AG04449 (cell line): Measurements from ENCODE around the gene ADRA2B.

Source experiments
- CTCF ChIA-PET: fragments of 350-600 bp; formaldehyde crosslinking; extraction: SDS; loops from one replicate; lab custom pipeline; 2021; ENCODE audit warnings: antibody characterized with exemption; lab: Yijun Ruan, JAX
- POLR2A ChIA-PET: fragments of 400-600, 350-600 bp; formaldehyde crosslinking; extraction: SDS; loops from one replicate; lab custom pipeline; 2020; ENCODE audit warnings: antibody characterized with exemption, inconsistent platforms; lab: Yijun Ruan, JAX
- DNase-seq: peaks from one replicate; pipeline ENCODE4 v3.0.0-alpha.2; 2010; ENCODE audit warnings: low read depth, low spot score
- H3K4me3 ChIP-seq: 2 replicates; pipeline ENCODE4 v1.5.1; 2011; ENCODE audit warnings: low read depth, mild to moderate bottlenecking, control low read depth, low read length
- CTCF ChIP-seq: IDR thresholded peaks from one replicate; pipeline ENCODE4 v1.5.1; 2011; ENCODE audit warnings: mild to moderate bottlenecking, moderate library complexity, low read length, control low read depth, inconsistent platforms; ENCODE audit not compliant: insufficient read depth; ENCODE audit errors: missing control alignments

ADRA2B gene

GRCh38 chr2:96106991-96107707 is 9.2 kb downstream of the ADRA2B start:
- CTCF ChIA-PET, result interaction anchor here (1.3 to 4.1 kb wide), 4 partner anchors 11 to 402 kb away, joined by 3 to 40 read pairs (median 5); partner anchors contain the start of gene ADRA2B
- POLR2A ChIA-PET, result no interaction called here

GRCh38 chr2:96105994-96106715 is 10.2 kb downstream of the ADRA2B start:
- H3K4me3 ChIP-seq, result no peak overlapping the region
- ChIA-PET POLR2A (no interaction called here), CTCF (interaction anchor here (1.3 to 4.1 kb wide), 3 partner anchors 12 to 403 kb away, joined by 3 to 40 read pairs (median 3); partner anchors contain the start of gene ADRA2B)
- no peak for TF ChIP-seq CTCF
- no peak for DNase-seq

More at GRCh38 chr2:96106991-96107707, 9.2 kb downstream of the ADRA2B start:
- DNase-seq, result no peak
- no peak overlapping the region for H3K4me3 ChIP-seq
- no peak for TF ChIP-seq CTCF

- H3K4me3 ChIP-seq, result no peak overlapping the region
- ChIA-PET POLR2A (interaction anchor here (0.6 kb wide), 1 partner anchor 7 kb away, joined by 3 read pairs; no protein-coding TSS in a partner anchor), CTCF (interaction anchor here (1.3 kb wide), 1 partner anchor 54 kb away, joined by 3 read pairs; no protein-coding TSS in a partner anchor)
- DNase-seq, result no peak
- TF ChIP-seq CTCF, result no peak
These were observed 11.0 kb downstream of the ADRA2B start for GRCh38 chr2:96105152-96105915.

- no peak overlapping the region for H3K4me3 ChIP-seq
- ChIA-PET POLR2A (no interaction called here), CTCF (interaction anchor here (3.6 kb wide), 1 partner anchor 13 kb away, joined by 24 read pairs; the partner anchor contains the start of gene ADRA2B)
- no peak for DNase-seq
- TF ChIP-seq CTCF, result no peak
These were observed 11.9 kb downstream of the ADRA2B start for GRCh38 chr2:96104487-96104861.

GRCh38 chr2:96103761-96104486 is 12.4 kb downstream of the ADRA2B start:
- H3K4me3 ChIP-seq, result no peak overlapping the region
- DNase-seq, result no peak
- POLR2A ChIA-PET, result no interaction called here
- no peak for TF ChIP-seq CTCF
- CTCF ChIA-PET, result interaction anchor here (3.6 kb wide), 1 partner anchor 14 kb away, joined by 24 read pairs; the partner anchor contains the start of gene ADRA2B
